GM23338 (cell line): Measurements from ENCODE around the gene PDE1C.

Experiments
- TF ChIP-seq, protein P1 (sequence below), 2 experiments: fragments of 200-600 bp in 1 of 2; sonication (generic) in 1 of 2; conservative IDR thresholded peaks; 2 replicates each; pipeline versions ENCODE4 v1.5.1 to v1.6.1; 2016 to 2017; ENCODE audit warnings: antibody characterized with exemption in 2 of 2, low read depth in 2 of 2, mild to moderate bottlenecking in 2 of 2, moderate library complexity in 1 of 2
- TF ChIP-seq, protein P2 (sequence below): IDR thresholded peaks from one replicate; pipeline ENCODE4 v1.6.1; 2018; ENCODE audit warnings: antibody characterized with exemption; ENCODE audit not compliant: unreplicated experiment

DNA sequence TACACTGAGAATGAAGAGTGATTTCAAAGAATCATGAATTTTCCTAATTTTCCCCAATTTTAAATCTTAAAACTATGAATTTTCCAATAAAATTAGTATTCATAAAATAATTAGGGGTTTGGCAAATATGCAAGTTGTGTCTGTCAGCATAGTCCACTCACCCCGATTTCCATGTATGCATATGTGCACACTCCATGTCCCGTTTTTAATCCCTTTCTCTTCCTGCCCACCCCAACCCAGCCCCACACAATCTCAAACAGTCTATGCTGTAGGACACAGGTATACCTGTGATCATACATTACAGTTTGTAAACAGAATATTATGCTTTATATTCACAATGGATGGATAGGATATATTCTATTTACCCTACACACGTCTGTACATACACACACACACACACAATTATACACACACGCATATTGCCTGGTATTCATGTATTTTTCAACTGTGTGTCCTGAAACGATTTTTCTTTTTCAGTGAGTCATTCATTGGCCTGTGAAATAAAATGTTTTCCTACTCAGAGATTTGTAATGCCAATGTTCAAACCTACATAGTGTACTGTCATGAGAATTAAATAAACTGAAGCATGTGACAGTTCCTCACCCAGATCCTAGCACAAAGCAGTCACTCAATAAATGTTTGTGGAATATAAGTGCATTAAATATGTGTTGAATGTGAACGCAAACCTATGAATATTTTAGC is 144.3 kb downstream of the PDE1C start:
- TF ChIP-seq, protein P1, sequence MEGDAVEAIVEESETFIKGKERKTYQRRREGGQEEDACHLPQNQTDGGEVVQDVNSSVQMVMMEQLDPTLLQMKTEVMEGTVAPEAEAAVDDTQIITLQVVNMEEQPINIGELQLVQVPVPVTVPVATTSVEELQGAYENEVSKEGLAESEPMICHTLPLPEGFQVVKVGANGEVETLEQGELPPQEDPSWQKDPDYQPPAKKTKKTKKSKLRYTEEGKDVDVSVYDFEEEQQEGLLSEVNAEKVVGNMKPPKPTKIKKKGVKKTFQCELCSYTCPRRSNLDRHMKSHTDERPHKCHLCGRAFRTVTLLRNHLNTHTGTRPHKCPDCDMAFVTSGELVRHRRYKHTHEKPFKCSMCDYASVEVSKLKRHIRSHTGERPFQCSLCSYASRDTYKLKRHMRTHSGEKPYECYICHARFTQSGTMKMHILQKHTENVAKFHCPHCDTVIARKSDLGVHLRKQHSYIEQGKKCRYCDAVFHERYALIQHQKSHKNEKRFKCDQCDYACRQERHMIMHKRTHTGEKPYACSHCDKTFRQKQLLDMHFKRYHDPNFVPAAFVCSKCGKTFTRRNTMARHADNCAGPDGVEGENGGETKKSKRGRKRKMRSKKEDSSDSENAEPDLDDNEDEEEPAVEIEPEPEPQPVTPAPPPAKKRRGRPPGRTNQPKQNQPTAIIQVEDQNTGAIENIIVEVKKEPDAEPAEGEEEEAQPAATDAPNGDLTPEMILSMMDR (conservative IDR thresholded peaks at IDR 0.05; ENCODE audit: low read depth in 2 of 2) = no peak
- TF ChIP-seq, protein P2, sequence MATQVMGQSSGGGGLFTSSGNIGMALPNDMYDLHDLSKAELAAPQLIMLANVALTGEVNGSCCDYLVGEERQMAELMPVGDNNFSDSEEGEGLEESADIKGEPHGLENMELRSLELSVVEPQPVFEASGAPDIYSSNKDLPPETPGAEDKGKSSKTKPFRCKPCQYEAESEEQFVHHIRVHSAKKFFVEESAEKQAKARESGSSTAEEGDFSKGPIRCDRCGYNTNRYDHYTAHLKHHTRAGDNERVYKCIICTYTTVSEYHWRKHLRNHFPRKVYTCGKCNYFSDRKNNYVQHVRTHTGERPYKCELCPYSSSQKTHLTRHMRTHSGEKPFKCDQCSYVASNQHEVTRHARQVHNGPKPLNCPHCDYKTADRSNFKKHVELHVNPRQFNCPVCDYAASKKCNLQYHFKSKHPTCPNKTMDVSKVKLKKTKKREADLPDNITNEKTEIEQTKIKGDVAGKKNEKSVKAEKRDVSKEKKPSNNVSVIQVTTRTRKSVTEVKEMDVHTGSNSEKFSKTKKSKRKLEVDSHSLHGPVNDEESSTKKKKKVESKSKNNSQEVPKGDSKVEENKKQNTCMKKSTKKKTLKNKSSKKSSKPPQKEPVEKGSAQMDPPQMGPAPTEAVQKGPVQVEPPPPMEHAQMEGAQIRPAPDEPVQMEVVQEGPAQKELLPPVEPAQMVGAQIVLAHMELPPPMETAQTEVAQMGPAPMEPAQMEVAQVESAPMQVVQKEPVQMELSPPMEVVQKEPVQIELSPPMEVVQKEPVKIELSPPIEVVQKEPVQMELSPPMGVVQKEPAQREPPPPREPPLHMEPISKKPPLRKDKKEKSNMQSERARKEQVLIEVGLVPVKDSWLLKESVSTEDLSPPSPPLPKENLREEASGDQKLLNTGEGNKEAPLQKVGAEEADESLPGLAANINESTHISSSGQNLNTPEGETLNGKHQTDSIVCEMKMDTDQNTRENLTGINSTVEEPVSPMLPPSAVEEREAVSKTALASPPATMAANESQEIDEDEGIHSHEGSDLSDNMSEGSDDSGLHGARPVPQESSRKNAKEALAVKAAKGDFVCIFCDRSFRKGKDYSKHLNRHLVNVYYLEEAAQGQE = no peak
